HL-60 (cell line): ENCODE results near the gene MCM7.
"Not testable (repeated sequence)": the region's sequence is repeated elsewhere in the genome, so short reads cannot be mapped to it uniquely, and the experiment has no call there.

ENCODE experiments used
- GABPA ChIP-seq: IDR thresholded peaks from 2 replicates; pipeline ENCODE4 v1.6.1; 2012; ENCODE audit warnings: low read depth
- POLR2AphosphoS5 ChIP-seq: IDR thresholded peaks from 2 replicates; pipeline ENCODE4 v1.6.1; 2012; ENCODE audit warnings: low read depth
- TF ChIP-seq, protein P1 (sequence below): IDR thresholded peaks from one replicate; pipeline ENCODE4 v1.5.1; 2011; ENCODE audit warnings: low read length, control low read depth, inconsistent platforms; ENCODE audit not compliant: insufficient read depth

DNA sequence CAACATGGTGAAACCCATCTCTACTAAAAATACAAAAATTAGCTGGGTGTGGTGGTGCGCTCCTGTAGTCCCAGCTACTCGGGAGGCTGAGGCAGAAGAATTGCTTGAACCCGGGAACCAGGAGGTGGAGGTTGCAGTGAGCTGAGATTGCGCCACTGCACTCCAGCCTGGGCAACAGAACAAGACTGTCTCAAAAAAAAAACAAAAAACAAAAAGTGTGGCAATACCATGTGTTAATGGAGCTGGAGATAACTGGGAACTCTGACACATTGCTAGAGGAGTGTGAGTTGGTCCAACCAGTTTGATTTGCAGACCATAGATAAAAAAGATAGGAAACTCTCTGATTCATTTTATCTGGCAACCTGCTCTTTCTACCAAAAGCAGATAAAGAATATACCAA, 45.2 kb upstream of the MCM7 start:
- TF ChIP-seq, protein P1, sequence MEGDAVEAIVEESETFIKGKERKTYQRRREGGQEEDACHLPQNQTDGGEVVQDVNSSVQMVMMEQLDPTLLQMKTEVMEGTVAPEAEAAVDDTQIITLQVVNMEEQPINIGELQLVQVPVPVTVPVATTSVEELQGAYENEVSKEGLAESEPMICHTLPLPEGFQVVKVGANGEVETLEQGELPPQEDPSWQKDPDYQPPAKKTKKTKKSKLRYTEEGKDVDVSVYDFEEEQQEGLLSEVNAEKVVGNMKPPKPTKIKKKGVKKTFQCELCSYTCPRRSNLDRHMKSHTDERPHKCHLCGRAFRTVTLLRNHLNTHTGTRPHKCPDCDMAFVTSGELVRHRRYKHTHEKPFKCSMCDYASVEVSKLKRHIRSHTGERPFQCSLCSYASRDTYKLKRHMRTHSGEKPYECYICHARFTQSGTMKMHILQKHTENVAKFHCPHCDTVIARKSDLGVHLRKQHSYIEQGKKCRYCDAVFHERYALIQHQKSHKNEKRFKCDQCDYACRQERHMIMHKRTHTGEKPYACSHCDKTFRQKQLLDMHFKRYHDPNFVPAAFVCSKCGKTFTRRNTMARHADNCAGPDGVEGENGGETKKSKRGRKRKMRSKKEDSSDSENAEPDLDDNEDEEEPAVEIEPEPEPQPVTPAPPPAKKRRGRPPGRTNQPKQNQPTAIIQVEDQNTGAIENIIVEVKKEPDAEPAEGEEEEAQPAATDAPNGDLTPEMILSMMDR, result not testable (repeated sequence)
- TF ChIP-seq POLR2AphosphoS5, GABPA: not testable (repeated sequence)
